Left lung (tissue), 10 donors: ENCODE data around the gene PIBF1. TPM values are rescaled to one million over a fixed set of nuclear protein-coding genes. Genes with fewer than 3 reads are reported as not detected.

Source experiments
- ATAC-seq: fragments of 200-7000 bp; cut with Tn5 transposase; one replicate; pipeline ENCODE4 v1.9.1; 2020; ENCODE audit warnings: moderate library complexity
- DNase-seq, 4 donors: peaks; one replicate each; pipeline ENCODE4 v3.0.0-alpha.2; 2013 to 2020
- H3K27ac ChIP-seq, 2 donors: fragments of 200-600 bp; sonication (generic) in 1 of 2; one replicate each; pipeline versions ENCODE4 v1.5.0 to v1.8.0; 2020 to 2021
- H3K27me3 ChIP-seq, 2 donors: fragments of 200-600 bp; sonication (generic) in 1 of 2; one replicate each; pipeline versions ENCODE4 v1.5.0 to v1.8.0; 2020 to 2021
- H3K36me3 ChIP-seq, 2 donors: fragments of 200-600 bp; sonication (generic) in 1 of 2; one replicate each; pipeline versions ENCODE4 v1.5.0 to v1.8.0; 2020 to 2021
- H3K4me1 ChIP-seq, 2 donors: fragments of 200-600 bp; one replicate each; pipeline ENCODE4 v1.8.0; 2021
- H3K4me3 ChIP-seq, 2 donors: fragments of 200-600 bp; sonication (generic) in 1 of 2; one replicate each; pipeline versions ENCODE4 v1.5.0 to v1.8.0; 2020 to 2021; ENCODE audit warnings: mild to moderate bottlenecking in 1 of 2
- H3K9me3 ChIP-seq, 2 donors: fragments of 200-600 bp; sonication (generic) in 1 of 2; one replicate each; pipeline versions ENCODE4 v1.5.0 to v1.8.0; 2020 to 2021
- CTCF ChIP-seq, 2 donors: fragments of 200-600 bp; sonication (generic) in 1 of 2; IDR thresholded peaks; one replicate each; pipeline versions ENCODE4 v1.5.0 to v1.8.0; 2021; ENCODE audit warnings: antibody characterized with exemption in 2 of 2
- intact Hi-C, 2 donors: fragments of 100-400 bp; cut with DNase I; formaldehyde crosslinking; loops; one replicate each; pipeline versions ENCODE4 v1.11.2 to v1.14.2; 2022
- polyA plus RNA-seq, 6 donors: library from polyadenylated mRNA; unstranded; fragments of 120-200 nt; gene quantifications; one replicate each; pipeline ENCODE4 v1.2.1, GENCODE V29; 2013; ENCODE audit not compliant: insufficient read length in 6 of 6
- total RNA-seq, 2 donors: library from RNA; stranded (reverse); fragmentation: NEBNext Ultra II Directional; extraction: Animal tissue kit (Norgen Biotek cat#: 25700); gene quantifications; one replicate each; pipeline ENCODE4 v1.2.1, GENCODE V29; 2021
- donor health status: DM: no; HTN: yes; CAD: no.
- donor health status: DM: no; HTN: no; CAD: no.

The PIBF1 gene
- total and polyA plus RNA-seq, 8 donors, result 20.7 to 52.6 (median 41.4) TPM

- Histone ChIP-seq H3K36me3 (peaks cover 0 to 13% of the 10 kb centered on the region in 2 donors), H3K9me3 (no peaks in the 10 kb centered on the region), H3K4me1 (no peaks in the 10 kb centered on the region), H3K27me3 (no peaks in the 10 kb centered on the region), H3K4me3 (no peak overlapping the region), H3K27ac (no peak overlapping the region)
- ATAC-seq (peak; percentile 60), DNase-seq (no peak)
- intact Hi-C loops, result no loop called here
- no peak for TF ChIP-seq CTCF (IDR thresholded peaks at IDR 0.05)
These were observed 170.7 kb downstream of the PIBF1 start for GRCh38 chr13:72952529-72953141.

GRCh38 chr13:72953391-72953965, 171.5 kb downstream of the PIBF1 start:
- H3K9me3 ChIP-seq, result no peaks in the 10 kb centered on the region
- intact Hi-C loops, result no loop called here
- DNase-seq, result peak; percentile 10 to 61 (median 58)
- no peaks in the 10 kb centered on the region for H3K27me3 ChIP-seq
- H3K4me1 ChIP-seq, result no peaks in the 10 kb centered on the region
- ATAC-seq, result peak; percentile 81
- TF ChIP-seq CTCF (IDR thresholded peaks at IDR 0.05), result no peak
- no peak overlapping the region for H3K27ac ChIP-seq
- H3K36me3 ChIP-seq, result peaks cover 0 to 5% of the 10 kb centered on the region in 2 donors
- H3K4me3 ChIP-seq, result no peak overlapping the region

GRCh38 chr13:72959643-72960042, 177.7 kb downstream of the PIBF1 start:
- no peaks in the 10 kb centered on the region for H3K4me1 ChIP-seq
- H3K4me3 ChIP-seq, result no peak overlapping the region
- intact Hi-C loops, result no loop called here
- no peak for DNase-seq
- H3K27ac ChIP-seq, result no peak overlapping the region
- H3K9me3 ChIP-seq, result no peaks in the 10 kb centered on the region
- no peaks in the 10 kb centered on the region for H3K27me3 ChIP-seq
- no peak for TF ChIP-seq CTCF (IDR thresholded peaks at IDR 0.05)
- peaks cover 0 to 5% of the 10 kb centered on the region in 2 donors for H3K36me3 ChIP-seq
- no peak for ATAC-seq

GRCh38 chr13:72960114-72960513, 178.2 kb downstream of the PIBF1 start:
- peak overlapping the region; percentile 14 to 37 for H3K27ac ChIP-seq
- TF ChIP-seq CTCF (IDR thresholded peaks at IDR 0.05), result no peak
- H3K27me3 ChIP-seq, result no peaks in the 10 kb centered on the region
- H3K4me3 ChIP-seq, result no peak overlapping the region
- intact Hi-C loops, result no loop called here
- ATAC-seq (peak; percentile 55), DNase-seq (no peak)
- H3K4me1 ChIP-seq, result no peaks in the 10 kb centered on the region
- no peaks in the 10 kb centered on the region for H3K9me3 ChIP-seq
- H3K36me3 ChIP-seq, result peaks cover 0 to 6% of the 10 kb centered on the region in 2 donors

GRCh38 chr13:72960541-72960940, 178.6 kb downstream of the PIBF1 start:
- peak in 2 of 4 donors; percentile 15 to 59 for DNase-seq
- no peak for TF ChIP-seq CTCF (IDR thresholded peaks at IDR 0.05)
- no peaks in the 10 kb centered on the region for H3K9me3 ChIP-seq
- H3K4me1 ChIP-seq, result no peaks in the 10 kb centered on the region
- ATAC-seq, result peak; percentile 94
- no peaks in the 10 kb centered on the region for H3K27me3 ChIP-seq
- peak overlapping the region in 1 of 2 donors; percentile 37 for H3K27ac ChIP-seq
- H3K4me3 ChIP-seq, result no peak overlapping the region
- peaks cover 0 to 8% of the 10 kb centered on the region in 2 donors for H3K36me3 ChIP-seq
- intact Hi-C loops, result no loop called here
